Fibroblast of the conjunctiva (primary cell): ENCODE measurements around the gene APOA5.
"Not testable (repeated sequence)": the region's sequence is repeated elsewhere in the genome, so short reads cannot be mapped to it uniquely, and the experiment has no call there.

Source experiments
- DNase-seq: peaks from one replicate; pipeline ENCODE4 v3.0.0-alpha.2; 2010; ENCODE audit warnings: low read depth

Gene APOA5

DNA sequence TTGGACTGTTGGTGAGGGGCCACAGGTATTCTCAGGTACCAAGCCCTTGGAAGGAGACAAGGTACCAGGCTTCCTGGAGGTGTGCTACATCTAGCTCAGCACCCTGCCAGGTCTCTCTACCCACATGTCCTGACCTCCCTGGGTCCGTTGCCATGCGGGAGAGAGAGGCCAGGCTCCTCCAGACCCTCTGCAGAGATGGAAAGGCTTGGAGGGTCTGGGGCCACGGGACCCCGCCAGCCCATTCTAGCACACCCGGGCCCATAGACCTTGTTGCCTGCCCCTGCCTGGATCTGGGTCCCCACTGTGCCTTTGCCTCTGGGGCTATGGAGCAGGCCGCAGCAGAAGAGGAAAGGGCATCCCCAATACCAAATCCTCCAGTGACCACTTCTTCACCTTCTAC is 35.8 kb upstream of the APOA5 start:
- no peak for DNase-seq

DNA sequence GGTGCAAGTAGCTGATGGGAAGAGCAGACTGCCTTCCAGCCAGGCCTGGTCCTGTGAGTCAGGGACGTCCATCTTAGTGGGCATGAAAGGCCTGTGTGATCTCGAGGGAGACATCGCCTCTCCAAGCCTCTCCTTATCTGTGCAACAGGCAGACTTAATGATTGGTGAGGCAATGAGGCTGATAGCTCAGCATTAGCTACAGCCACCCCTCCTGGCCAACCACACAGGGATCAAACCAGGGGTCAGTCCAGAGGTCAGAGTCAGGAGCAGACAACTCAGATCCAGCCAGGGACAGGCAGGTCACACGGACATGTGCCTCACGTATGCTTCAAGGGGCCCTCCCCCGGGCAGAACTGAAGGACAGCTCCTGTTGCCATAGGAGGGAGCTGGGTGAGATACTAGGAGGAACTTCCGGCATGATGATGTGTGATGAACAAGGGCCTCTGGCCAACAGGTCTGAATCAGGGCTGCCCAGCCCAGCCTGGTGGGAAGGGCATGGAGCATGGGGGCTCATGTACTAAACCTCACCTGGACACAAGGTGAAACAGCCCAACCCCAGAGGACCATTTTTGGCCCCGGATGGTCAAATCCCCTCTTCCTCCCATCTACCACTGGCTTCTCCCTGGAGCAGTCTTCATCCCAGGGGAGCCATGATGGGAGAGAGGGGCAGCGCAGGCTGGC is 35.2 kb upstream of the APOA5 start:
- DNase-seq = no peak

DNA sequence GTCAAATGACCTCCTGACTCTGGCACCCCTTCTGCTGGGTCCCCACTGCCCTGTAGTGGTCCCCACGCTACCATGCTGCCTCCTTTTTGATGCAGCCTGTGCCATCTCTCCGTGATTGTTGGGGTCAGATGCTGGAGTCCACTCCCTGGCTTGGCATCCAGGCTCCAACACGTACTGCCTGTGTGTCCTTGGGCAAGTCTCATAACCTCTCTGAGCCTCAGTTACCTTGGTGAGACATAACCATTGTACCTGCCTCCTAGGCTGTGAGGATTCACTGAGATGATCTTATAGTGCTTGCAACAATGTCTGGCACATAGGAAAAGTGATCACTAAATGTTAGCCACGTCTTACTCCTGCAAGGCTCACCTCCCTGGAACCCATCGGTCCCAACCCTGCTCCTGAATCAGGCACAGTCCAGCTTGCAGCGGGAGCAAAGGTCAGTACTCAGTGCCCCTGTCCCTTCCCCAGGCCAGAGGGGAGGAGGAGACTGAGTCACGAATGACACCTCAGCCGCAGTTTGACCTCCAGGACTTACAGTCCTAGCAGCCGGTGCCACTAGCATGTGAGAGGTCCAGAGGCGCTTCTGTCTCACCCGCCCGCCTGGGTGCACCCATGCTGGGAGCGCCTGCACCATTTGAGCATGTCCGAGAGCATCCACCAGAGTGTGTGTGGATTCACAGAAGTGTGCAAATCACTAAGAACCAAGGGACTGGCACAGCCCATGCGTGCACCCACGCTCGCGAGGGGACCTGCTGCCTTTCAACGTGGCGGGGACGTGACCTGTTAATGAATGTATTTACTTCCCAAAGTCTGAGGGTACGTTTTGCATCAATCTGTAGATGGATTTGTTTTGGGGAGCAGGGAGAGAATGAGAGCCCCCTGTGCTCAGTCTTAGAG is 34.4 kb upstream of the APOA5 start:
- no peak for DNase-seq

DNA sequence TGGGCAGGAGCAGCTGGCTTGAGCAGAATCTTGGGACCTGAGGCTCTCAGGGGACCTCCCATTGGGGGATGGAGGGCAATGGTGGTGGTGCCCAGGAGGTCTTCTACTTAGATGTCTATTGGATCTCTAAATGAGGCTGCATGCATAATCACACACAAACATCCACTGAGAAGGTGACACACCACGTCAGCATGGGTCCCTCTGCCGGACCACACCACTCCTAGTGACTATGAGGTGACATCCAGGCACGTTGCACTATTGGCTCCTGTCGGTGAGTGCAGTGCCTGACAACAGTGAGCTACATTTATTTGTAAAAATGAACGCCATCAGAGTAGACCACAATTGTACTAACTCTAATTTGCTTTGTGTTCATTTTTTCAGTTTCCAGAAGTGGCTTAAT is 33.8 kb upstream of the APOA5 start:
- DNase-seq = no peak

DNA sequence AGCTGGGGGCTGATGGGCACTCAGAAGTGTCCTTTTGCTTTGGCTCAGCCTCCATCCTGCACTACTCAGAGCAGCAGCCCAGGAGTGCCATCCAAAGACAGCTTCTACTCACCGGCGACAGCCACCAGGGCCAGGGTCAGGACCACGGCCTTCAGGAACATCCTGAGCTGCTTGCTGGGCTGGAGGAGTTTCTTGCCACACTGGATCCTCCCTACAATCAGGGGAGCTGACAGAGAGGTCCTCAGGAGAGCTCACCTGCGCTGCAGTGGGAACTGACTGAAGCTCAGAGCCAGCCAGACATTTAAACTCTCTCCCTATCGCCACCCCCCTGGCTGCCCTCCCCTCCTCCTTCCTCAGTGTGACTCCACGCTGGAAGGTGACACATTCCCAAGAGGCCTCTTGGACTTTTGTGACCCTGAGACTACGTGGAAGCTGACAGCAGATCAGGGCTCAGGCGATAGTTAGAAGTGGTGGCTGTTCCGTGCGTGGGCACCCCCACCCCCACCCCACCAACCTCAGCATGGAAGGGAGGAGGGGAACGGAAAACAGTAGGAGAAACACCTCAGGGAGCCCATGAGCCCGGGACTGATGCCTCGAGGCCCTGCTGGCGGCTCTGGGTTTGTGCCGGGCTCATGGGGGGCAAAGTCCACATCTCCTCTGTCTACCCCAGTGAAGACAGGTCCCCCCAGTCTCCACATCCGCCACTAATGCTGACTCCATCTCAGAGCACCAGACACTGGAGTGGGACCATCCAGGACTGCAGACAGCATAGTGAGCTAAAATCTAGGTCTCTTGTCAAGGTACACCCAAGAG is 31.6 kb upstream of the APOA5 start, which contains the start of gene APOA4:
Gene APOA4 (minus strand): TSS at position 274 of the 813 bp plus-strand sequence. CDS start 113 bp downstream, at position 161.
- DNase-seq = no peak

DNA sequence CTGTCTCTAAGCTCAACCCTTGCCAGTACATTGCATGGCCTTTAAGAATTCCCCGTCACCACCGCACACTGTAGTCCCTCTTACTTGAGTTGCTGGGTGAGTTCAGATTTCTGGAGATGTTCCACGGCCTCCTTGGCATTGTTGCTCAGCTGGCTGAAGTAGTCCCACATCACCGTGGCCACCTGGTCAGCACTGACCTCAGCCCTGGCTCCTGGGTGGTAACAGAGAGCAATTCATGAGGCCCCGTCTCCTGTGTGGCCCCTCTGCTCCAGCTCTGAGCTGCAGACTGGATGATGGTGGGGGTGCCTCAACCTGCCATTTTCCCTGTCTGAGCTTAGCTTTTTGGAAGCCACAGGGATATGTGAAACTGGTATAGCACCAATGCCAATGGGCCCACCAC is 30.9 kb upstream of the APOA5 start:
- DNase-seq = no peak

DNA sequence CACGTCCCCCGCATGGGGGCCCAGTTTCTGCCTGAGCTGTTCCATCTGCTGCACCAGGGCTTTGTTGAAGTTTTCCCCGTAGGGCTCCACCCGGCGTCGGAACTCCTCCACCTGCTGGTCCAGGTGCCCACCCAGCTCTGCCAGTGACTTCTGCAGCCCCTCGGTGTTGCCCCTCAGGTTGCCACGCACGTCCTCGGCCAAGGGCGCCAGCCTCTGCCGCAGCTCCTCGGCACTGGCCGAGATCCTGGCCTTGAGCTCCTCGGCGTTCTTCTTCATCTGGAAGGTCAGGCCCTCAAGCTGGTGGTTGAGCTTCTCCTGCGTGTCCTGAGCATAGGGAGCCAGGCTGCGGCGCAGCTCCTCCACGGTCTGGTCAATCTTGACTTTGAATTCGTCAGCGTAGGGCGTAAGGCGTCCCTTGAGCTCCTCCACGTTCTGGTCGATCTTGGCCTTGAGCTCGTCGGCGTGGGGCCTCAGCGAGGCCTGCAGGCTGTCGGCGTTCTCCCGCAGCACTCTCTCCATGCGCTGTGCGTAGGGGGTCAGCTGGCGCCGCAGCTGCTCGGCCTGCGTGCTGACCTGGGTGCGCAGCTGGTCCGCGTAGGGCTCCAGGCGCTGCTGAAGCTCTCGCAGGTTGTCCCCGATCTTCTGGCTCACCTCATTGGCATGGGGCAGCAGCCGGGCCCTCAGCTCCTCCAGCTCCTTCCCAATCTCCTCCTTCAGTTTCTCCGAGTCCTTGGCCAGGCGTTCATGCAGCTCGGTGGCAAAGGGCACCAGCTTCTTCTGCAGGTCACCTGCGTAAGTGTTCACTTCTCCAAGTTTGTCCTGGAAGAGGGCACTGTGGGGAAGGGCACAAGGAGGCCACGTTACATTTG is 29.6 kb upstream of the APOA5 start:
- DNase-seq = no peak

DNA sequence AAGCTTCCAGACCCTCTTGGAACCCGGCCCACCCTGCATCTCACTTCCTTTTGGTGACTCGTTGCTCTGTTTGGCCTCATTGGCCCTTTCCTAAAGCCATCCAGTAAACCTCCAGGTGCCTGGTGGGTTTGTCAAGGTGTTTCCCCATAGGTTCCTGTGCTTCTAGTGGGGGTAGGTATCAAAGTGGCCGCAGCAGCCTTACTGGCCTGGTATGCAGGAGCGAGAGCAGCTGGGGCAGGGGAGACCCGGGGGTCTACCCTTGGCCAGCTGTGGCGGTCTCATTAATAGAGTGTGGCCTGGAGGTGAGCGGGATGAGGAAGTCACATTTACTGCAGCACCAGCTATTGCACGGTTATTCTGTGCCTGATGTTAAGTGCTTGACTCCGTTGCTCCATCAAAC is 27.4 kb upstream of the APOA5 start:
- no peak for DNase-seq

DNA sequence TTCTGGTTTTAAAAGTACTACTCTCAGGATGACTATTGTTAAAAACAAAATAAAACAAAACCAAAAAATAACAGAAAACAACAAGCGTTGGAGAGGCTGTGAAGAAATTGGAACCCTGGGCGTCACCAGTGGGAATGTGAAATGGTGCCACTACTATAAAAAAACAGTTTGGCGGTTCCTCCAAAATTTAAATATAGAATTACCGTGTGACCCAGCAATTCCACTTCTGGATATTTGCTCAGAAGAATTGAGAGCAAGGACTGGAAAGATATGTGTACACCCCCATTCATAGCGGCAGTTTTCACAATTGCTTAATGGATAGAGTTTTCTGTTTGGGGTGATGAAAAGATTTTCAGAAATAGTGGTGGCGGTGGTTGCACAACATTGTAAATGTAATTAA is 22.8 kb upstream of the APOA5 start:
- DNase-seq = no peak

DNA sequence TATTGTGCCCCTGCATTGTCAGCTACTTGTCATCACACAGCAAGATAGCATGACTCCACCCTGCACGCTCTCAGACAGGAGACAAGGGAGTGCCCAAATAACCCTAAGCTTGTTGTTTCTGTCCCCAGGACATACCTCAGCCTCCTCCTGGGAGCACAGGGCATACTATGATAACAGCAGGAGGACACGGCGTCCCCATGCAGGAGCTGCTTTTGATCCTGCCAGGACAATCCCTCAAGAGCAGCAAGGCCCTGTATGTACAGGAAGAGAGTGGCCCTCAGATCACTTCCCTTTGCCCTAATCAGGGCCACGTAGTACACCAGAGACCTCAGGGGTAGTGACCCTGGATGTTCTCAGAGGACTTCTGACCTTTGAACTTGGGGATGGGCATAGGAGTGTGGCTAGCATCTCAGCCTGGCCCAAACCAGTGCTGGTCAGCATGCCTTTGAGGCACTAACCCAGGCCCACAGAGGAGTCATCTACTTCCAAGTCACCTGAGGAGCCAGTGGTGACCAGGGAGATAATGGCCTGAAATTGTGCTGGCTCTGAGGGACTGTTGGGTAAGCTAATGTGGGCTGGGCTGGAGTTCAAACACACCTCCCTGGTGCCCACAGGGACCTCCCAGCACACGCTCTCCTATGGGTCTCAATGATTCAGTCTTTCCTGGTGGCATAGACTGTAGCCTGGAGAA is 22.2 kb upstream of the APOA5 start:
- no peak for DNase-seq

DNA sequence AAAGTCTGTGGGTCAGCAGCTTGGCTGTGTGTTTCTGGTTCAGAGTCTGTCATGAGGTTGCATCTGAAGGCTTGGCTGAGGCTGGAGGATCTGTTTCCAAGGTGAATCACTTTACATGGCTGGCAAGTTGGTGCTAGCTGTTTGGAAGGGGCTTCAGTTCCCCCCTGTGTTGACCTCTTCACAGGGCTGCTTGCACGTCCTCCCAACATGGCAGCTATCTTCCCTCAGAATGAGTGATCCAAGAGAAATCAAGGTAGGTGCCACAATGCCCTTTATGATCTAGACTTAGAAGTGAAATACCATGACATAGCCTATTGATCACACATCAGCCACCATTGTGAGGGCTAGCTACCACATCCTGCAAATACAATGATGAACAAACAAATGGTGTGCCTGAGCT is 21.5 kb upstream of the APOA5 start:
- no peak for DNase-seq

DNA sequence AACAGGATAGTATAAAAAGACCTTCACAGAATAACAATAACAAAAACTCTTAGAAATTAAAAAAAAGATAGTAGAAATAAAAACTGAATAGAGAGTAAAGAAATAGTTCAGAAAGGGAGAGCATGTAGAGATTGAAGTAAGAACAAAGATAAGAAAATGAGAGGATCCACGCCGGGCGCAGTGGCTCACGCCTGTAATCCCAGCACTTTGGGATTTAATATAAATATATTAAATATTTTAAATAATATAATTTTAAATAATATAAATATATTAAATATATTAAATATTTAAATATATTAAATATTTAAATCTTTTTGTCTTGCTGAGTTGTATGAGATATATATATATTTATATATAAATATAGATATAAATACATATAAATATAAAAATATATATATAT is 20.4 kb upstream of the APOA5 start:
- DNase-seq = no peak

DNA sequence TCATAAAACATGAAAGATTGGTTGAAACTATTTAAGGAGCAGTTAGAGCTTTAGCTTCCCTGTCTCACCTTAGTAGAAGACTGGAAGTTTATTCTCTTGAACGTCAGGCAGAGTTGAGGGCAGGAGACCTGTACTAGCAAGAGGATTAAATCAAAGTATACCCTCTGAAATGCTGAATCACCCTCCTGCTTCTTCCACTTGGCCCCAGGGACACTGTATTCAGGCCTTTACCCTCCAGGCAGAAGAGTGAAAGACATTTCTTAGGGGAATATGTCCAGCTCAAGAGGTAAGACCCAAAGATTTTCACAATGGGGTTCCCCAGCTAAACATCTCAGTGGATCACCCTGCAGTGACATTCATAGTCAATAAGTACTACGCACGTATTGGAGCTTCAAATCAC is 19.5 kb upstream of the APOA5 start:
- no peak for DNase-seq

DNA sequence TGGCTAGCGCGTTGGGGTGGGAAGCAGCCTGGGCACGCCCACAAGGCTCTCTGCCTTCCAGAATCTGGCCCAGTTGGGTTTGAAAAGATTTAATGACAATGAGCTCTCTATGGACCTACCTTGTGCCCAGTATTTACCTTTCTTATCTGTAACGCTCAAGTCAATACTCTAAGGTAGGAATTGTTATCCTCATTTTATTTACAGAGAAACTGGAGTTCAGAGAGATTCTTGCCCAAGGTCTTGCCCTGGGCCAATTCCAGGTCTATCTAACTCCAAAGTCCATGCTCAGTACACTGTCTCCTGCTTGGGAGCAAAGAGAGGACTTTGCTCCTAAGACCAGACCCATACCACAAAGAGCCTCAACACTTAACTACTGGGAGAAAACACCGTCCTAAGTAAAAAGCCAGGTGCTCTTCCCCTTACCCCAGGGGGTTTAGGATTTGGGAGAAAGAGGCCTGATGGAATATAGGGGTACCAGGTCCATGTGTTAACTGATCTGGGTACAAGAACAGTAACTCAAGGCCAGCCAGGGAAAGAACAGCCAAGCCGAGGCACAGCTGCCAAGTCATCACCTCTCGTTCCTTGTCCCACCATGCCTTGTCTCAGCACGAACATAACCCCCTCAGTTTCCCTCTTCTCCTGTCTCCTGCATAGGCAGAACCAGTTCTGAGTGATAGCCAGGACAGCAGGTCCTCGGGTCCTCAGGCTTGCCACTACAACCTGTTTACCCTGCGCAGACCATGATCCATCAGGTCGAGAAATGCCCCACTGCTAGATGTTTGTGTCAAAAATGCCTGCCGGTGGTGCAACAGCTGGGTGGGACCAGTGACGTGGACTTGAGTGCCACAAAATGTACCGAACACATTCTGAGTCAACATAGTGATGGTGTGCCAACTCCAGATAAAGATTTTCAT is 16.8 kb upstream of the APOA5 start:
- DNase-seq = no peak

DNA sequence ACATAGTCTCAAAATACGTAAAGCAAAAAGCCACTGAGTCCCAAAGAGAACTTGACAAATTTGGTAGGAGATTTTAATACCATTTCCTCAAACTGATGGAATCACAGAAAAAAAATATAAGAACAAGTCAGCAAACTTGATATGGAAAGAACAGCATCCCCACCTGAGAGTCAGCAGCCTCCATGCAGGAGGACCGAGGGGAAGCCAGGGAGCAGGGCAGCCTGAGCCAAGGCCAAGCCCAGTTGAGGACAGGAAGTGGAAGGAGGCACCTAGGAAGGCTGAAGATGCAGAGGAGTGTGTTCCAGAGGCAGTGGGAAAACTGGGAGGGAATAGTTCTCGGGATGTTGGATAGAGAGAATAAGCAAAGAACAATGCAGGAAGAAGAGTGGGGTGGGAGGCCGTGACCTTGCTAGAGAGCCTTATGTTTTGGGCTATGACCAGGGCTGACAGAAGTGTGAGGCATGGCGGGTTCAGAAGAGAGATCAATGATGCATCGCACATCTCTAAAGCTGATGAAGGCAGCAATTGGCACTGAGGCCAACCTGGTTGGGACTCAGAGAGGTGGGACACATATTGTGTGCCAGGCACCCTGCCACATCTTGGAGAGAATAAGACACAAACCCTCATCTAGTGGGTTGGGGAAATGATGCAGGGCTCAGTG is 16.1 kb upstream of the APOA5 start:
- no peak for DNase-seq

DNA sequence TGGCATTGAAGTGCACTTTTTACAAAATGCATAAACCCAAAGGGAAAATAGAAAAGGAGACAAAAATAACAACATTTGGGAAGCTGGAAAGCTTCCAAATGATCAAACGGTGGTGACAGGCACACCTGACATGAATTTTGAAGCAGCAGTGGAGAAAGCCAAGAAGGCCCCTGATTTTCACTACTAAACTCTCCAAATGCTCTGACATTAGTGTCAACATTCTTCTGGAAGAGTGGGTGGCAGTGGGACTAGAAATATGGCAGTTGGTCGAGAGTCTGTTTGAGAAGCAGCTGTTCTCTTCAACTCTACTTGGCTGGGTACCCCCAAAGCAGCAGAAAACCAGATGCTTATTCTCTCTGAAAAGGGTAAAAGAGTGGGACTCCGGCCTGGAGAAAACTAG is 12.3 kb upstream of the APOA5 start:
- no peak for DNase-seq

DNA sequence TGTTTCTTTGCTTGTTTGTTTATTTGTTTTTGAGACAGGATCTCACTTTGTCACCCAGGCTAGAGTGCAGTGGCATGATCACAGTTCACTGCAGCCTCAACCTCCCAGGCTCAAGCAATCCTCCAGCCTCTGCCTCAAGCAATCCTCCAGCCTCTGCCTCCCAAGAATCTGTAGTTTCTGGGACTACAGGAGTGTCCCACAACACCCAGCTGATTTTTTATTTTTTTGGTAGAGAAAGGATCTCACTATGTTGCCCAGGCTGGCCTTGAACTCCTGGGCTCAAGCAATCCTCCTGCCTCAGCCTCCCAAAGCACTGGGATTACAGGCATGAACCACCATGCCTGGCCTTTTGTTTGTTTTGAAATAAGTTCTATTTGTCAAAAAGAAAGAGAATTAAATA is 10.0 kb upstream of the APOA5 start:
- not testable (repeated sequence) for DNase-seq

DNA sequence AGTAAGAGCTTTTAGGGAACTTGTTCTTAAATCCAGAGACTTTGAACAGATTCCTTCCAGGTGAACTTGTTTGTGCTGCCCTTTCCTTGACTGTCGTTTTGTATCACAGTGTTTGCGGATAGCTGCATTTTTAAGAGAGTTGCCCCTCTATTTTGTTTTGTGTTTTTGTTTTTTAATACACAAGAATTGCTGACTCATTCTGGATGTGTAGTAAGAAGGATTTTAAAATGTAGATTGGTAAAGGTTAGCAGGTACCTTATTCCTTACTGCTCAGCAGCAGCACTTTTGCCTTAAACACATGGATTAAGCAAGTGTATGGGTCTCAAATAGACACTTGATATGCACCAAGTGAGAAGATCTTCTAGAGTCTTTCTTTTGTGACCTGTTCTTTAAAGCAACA is 8.9 kb upstream of the APOA5 start:
- no peak for DNase-seq

DNA sequence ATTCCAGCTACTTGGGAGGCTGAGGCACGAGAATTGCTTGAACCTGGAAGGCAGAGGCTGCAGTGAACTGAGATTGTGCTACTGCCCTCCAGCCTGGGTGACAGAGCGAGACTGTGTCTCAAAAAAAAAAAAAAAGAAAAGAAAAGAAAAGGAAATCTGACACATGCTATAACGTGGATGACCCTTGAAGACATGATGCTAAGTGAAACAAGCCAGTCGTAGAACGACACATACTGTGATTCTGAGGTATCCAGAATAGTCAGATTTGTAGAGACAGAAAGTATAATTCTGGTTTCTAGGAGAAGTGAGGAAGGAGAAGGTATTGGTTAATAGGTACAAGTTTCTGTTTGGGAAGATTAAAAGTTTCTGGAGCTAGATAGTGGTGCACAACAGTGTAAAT is 6.7 kb upstream of the APOA5 start:
- no peak for DNase-seq
